ENCODE measurements around the gene STK25.
"Not testable (repeated sequence)": the region's sequence is repeated elsewhere in the genome, so short reads cannot be mapped to it uniquely, and the experiment has no call there.

STK25 gene

DNA sequence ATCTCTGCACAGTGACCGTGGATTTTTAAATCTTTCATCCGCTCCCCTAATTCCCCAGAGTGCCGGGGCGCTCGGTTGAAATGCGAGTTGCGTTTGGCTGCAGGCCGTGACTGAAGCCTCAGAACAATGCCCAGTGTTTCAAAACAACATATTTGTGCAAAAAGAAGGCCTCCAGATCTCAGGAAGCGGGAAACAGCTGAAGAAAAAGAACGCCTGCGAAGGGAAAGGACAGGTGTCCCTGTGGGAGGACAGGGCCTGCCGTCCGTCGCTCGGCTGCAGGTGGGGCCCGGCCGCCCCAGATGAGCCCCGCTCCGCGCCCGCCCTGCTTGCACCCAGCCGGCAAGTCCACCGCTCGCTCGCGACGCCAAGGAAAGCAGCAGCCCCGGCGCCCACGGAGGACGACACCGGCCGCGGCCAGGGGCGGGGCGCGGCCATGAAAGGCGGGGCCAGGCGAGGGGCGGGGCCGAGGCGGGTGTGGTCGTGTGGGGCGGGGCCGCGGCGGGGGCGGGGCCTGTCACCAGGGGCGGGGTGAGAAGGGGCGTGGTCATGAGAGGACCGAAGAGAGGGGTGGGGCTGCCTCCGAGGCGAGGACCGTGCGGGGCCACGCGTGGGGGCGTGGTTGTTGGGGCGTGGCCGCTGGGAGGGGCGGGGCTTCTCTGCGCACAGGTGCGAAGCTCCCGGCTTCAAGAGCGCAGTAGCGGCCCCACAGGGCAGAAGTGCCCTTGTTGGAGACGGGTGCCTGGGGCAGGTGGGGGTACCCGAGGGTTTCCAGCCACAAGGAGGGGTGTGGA is 32.6 kb upstream of the STK25 start:
- H3K27ac ChIP-seq, result peak overlapping the region in 2 of 21 experiments; percentile 32 to 50
- H3K4me3 ChIP-seq, result peak overlapping the region; percentile 6 to 42 (median 31)

DNA sequence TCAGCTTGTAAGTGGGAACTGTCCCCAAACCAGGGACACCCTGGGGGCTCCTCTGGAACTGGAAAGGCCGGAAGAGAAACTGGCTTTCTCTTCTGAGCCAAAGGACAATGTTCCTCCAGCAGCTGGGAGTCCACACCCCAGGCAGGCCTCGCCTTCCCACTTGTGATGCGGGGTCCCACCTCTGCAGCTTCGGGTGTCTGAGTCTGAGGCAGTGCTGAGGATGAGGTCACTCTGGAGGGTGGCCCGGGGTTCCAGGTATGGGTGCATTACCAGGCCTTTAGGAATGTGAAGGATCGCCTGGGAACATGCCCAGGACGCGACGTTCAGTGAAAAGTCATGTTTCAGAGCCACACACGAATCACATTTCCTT is 32.0 kb upstream of the STK25 start:
- Histone ChIP-seq H3K4me3 (peak overlapping the region in 4 of 7 experiments; percentile 6 to 42 (median 34)), H3K27ac (peak overlapping the region in 1 of 21 experiments; percentile 50)

DNA sequence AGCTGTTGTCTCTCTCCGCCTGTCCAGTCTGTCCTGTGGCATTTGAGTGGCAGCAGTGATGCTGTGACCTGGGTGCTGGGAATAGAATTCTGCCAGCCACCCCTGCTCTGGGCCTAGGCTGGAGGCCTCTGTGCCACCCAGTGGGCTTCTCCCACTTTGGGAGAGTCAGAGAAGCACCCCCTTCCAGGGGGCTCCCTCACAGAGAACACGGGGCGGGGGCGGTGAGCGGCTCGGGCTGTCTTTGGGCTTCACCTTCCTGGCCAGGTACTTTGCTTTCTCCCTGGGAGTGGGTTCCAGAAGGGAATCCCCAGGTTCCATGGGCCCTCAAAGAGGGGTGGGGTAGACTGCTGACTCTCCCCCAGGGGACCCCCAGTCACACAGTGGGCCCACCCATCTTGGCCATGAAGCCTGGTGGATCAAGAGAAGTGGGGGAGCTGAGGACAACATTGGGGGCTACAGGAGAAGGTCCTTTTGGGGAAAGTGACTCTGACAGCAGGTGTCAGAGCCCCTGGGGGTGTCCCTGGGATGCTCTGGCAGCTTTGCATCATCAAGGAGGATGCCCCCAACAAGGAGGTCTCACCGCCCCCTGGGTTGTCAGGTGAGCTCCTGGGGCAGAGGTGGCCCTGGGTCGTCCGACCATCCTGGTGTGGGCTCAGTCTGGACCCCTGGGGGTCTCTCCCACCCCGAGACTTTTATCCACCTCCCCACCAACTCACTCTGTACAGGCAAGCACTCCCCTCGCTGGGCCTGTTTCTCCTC is 31.4 kb upstream of the STK25 start:
- H3K4me3 ChIP-seq, result no peak overlapping the region
- H3K27ac ChIP-seq, result no peak overlapping the region

DNA sequence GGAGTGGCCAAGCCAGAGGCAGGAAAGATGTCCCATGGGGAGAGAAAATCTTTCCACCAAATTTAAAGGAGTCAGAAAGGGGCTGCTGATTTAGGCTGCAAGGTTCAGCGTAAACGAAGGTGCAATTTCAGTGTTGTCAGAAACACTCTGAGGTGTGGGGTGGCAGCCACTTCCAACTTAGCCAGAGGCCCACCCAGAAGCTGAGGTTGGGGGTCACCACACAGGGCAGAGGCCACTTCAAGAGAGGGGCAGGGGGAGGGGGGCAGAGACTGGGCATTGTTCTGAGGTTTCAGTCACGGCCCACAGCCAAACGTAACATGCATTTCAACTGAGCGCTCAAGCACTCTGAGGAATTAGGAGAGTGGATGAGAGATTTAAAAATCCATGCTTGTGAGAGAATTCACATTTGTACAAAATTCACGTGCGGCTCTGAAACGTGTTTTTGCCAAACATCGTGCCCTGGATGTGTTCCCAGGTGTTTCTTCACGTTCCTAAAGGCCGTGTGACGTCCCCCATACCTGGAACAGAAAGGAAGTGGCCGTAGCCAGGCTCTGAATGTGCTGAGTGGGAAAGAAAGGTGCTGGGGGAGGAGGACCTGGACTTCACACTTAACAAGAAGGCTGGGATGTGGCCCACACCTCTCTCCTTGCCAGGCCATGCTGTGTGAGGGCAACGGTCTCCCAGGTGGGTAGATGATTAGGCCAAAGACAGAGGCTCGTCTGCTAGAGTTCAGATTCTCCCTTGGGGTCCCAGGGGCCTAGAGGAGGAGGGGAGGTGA is 30.6 kb upstream of the STK25 start:
- H3K27ac ChIP-seq, result no peak overlapping the region
- H3K4me3 ChIP-seq, result no peak overlapping the region

DNA sequence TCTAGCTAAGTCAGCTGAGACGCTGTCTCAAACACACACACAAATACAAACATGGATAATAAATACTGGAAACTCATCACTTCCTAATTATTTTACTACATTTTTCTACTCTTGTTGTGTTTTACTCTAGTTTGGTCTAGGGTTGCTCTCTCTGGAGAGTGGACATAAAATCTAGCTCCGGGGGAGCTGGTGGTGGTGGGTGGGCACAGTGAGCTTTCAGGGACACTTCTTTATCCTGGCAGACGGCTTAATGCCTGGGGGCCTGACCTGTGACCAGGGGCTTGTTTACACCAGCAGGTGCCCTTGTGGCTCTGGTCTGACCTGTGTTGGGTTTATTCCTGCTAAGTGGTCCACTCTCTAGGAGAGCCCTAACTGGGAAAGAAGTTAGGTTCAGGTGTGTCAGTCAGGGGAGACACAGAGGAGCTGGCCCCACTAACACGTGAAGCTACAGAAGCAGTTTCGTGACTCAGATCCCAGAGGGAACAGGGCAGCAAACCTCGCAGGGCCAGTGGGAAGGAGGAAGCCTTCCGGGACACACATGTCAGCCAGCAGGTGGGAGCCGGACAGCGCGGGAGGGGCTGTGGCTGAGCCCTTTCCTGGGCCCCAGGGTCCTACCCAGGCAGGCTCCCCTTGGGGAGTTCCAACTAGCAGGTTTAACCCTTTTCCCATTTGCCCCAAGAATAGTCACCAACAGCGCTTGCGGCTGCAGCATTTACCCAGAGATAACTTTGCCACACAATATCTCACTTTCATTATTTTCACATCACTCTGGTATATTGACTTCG is 27.7 kb upstream of the STK25 start:
- Histone ChIP-seq H3K27ac (no peak overlapping the region), H3K4me3 (no peak overlapping the region)

DNA sequence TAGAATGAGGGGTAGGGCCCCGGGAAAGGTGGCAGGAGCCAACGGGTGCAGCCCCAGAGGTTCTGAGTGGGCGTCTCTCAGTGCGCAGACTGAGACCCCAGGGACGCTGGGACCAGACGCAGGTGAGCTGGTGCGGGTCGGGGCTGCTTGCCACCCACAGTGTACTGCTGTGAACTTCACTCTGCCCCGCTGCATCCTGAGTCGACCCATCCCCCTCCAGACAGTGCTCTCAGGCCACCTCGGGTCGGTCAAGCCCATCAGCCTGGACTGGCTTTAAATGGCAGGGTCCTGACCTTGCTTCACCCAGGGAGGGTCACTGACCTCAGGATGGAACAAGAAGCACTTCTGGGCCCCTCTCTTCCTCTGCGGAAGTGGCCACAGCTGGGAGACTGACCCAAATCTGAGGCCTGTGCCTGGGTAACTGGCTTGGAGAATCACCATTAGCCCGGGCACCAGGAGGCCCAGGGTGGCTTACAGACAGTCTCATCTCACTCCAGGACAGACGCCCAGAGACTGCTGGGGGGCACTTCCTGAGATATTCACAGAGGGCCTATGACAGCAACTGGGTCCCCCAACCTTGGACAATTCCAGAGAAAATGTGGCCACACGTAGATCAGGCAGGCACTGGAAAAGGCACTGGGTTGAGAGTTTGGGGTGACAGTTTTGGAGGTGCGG is 26.5 kb upstream of the STK25 start:
- Histone ChIP-seq H3K4me3 (no peak overlapping the region), H3K27ac (no peak overlapping the region)

DNA sequence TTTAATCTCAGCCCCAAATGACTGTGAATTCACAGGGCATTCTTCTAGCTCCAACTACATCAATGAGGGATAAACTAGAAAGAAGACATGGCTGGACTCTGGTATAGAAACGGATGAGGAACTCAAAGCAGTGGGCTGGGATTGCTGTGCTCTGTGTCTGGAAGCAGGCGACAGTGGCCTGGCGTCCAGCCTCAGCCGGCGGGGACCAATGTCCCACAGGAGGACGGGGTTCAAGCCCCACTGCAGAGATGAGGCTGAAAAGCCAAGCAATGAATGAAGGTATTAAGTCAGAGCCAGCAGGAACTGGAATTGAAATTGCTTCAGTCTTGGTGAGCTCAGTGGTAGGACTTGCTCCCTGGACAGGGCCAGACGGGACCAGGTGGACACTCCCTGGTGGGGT is 25.9 kb upstream of the STK25 start:
- no peak overlapping the region for H3K27ac ChIP-seq

DNA sequence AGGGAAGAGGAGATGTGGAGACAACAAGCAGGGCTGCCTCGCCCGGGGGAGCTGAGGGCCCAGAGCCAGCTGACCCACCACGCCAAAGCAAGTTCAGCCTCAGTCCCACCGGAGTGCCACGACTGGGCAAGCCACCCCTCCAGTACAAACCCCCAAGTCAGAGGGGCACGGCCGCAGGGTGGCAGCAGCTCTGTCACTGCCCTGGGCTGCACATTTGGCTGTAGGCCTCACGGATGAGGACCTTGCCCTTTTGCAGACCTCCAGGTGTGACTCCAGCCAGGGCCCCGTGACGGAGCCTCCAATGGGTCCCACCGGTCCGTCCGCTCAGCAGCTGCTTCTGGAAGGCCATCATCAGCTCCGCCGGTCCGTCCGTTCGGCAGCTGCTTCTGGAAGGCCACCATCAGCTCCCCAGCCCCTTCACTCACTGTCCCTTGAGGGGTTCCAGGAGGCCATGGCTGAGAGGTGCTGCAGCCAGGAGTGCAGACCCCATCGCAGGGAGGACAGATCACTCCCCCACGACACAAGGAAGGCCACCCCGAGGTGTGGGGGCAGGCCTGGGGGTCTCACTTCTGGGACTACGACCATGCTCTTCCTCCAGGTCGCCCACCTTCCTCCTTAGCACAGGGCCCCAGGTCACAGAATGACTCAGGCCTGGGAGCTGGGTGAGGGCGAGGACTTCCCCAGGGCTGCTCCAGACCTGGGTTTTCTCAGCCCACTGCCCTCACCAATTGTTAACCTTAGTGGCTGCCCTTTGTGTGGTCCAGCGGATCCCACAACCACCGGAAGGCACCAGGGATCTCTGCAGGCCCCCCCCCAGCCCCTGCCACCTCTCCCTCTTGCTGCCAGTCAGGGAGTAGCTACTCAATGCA is 24.6 kb upstream of the STK25 start:
- Histone ChIP-seq H3K27ac (no peak overlapping the region), H3K4me3 (no peak overlapping the region)

More for the DNA sequence above, 25.9 kb upstream of the STK25 start:
- H3K4me3 ChIP-seq, result no peak overlapping the region

DNA sequence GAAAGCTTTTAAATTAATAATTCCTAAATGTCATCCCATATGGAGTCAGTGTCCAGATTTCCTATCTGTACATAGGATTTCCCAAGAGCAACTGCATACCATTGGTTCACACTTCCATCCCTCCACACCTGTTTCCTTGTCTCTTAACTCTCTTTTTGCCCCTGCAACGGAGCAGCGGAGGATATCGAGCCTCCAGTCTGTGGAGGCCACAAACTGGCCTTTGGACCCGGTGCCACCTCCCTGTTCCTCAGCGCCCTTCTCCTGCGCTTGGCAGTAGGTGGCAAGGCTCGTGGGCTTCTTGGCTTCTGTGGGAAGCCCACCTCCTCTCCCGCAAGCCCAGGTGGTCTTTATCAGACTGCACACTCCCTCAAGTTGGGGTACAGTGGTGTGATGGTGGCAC is 23.8 kb upstream of the STK25 start:
- Histone ChIP-seq H3K4me3 (no peak overlapping the region), H3K27ac (no peak overlapping the region)

DNA sequence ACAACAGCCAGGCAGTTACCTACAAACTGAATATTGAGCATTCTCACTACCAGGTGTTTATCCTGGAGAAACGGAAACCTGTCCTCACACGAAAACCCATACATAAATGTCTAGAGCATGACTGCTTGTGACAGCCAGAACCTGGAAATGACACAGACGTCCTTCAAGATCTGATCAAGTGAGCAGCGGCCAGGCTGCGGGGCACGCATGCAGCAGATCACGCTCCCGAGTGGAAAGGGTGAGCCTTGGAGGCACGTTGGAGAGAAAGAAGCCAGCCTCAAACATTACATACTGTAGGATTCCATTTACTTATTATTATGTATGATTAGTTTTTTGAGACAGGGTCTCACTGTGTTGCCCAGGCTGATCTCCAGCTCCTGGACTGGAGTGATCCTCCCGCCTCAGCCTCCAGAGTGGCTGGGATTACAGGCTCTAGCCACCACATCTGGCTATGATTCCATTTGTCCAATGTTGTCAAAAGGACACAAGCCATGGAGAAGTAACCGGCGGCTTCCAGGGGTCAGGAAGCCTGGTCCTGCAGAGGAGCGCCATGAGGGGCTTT is 22.9 kb upstream of the STK25 start:
- H3K4me3 ChIP-seq, result no peak overlapping the region
- H3K27ac ChIP-seq, result no peak overlapping the region

DNA sequence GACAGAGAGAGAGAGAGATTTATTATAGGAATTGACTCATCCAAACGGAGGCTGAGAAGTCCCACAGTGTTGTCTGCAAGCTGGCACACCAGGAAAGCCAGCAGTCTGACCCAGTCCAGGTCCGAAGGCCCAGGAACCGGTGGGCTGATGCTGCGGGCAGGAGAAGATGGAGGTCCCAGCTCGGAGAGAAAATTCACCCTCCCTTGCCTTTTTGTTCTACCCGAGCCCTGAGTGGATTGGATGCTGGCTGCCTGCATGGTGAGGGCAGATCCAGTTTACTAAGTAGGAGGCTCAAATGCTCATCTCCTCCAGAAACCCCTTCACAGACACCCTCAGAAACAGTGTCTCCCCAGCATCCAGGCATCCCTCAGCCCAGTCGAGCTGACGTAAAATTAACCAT is 22.2 kb upstream of the STK25 start:
- Histone ChIP-seq H3K4me3 (no peak overlapping the region), H3K27ac (no peak overlapping the region)

DNA sequence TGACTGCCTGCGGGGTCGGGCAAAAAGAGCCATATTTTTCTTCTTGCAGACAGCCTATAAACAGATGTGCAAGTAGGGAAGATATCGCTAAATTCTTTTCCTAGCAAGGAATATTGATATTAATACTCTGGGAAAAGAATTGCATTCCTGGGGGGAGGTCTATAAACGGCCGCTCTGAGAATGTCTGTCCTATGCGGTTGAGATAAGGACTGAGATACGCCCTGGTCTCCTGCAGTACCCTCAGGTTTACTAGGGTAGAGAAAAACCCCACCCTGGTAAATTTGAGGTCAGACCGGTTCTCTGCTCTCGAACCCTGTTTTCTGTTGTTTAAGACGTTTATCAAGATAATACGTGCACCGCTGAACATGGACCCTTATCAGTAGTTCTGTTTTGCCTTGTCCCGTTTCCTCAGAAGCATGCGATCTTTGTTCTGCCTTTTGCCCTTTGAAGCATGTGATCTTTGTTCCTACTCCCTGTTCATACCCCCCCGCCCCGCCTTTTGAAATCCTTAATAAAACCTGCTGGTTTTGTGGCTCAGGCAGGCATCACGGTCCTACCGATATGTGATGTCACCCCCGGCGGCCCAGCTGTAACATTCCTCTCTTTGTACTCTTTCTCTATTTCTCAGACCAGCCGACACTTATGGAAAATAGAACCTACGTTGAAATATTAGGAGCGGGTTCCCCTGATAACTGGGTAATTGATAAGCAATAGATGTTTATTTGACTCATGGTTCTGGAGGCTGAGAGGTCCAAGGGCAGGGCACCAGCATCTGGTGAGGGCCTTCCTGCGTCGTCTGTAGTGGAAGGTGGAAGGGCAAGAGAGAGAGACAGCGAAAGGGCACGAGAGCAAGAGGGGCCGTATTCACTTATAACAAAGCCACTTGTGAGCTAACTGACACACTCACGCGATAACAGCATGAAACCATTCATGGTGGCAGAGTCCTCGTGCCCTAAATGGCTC is 17.7 kb upstream of the STK25 start:
- H3K4me3 ChIP-seq, H3K27ac ChIP-seq: not testable (repeated sequence)

DNA sequence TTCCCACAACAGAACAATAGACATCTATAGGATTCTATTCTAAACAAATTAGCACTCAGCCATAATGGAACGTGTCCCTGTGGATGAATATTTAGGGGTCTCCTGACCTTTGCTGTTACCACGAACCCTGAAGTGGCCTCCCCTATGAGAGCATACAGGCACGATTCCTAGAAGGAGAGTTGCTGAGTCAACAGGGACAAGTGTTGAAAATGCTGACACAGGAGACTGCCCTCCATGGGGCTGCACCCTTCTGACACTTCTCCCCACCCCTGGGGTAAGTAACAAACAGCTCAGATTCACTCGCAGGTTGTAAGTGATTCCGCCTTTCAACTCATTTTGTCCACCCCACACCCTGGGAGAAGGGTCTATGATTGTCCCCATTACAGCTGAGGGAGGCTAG is 14.1 kb upstream of the STK25 start:
- H3K4me3 ChIP-seq, result no peak overlapping the region
- H3K27ac ChIP-seq, result no peak overlapping the region

DNA sequence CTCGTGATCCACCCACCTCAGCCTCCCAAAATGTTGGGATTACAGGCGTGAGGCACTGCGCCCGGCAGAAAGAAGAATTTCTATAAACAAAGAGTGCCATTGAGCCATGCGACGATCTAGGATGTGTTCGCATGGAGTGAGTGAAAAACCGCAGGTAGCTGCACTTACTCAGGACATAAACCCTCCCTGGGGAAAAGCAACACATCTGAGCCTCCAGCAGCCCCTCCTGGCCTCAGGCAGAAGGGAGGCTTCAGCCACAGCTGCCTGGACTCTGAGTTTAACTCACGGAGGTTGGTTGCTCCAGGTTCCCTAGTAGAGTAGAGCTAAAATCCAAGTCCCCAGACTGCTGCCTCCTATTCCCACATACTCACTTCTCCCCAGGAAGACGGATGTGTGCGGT is 11.3 kb upstream of the STK25 start:
- H3K27ac ChIP-seq, result no peak overlapping the region
- H3K4me3 ChIP-seq, result no peak overlapping the region

DNA sequence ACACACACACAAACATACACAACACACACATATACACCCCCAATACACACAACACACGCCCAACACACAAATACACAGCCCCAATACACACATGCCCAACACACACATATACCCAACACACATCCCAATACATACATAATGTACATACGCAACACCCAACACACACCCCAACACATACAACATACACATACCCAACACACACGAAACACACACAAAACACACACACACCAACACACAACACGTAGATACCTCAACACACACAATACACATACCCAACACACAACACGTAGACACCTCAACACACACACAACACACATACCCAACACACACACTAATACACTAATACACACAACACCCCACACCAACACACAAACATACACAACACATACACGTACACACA is 8.9 kb upstream of the STK25 start:
- no peak overlapping the region for H3K27ac ChIP-seq
- no peak overlapping the region for H3K4me3 ChIP-seq

DNA sequence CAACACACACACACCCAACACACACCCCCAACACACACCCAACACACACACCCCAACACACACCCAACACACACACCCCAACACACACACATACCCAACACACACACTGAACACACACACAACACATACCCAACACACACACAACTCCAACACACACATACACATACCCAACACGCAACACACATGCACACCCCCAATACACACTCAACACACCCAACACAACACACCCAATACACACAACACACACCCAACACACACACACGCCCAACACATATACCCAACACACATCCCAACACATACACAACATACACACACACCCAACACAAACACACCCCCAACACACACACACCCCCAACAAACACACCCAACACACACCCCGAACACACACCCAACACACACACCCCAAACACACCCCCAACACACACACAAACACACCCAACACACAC is 8.2 kb upstream of the STK25 start:
- no peak overlapping the region for H3K4me3 ChIP-seq
- H3K27ac ChIP-seq, result no peak overlapping the region

Data from skin epidermis (tissue), 12 donors.